BJ (cell line): ENCODE measurements around the gene ELOB. TPM values are rescaled to one million over a fixed set of nuclear protein-coding genes. Genes with fewer than 3 reads are reported as not detected.

ENCODE experiments used
- CTCF ChIA-PET: fragments of 350-600 bp; formaldehyde crosslinking; extraction: SDS; loops from one replicate; lab custom pipeline; 2021; ENCODE audit warnings: antibody characterized with exemption, inconsistent platforms; lab: Yijun Ruan, JAX
- POLR2A ChIA-PET: fragments of 300-600 bp; sonication (Branson Sonifier 250); formaldehyde crosslinking; extraction: SDS; loops from one replicate; lab custom pipeline; 2021; ENCODE audit warnings: antibody characterized with exemption; lab: Charles Lee
- DNase-seq: peaks from one replicate; pipeline ENCODE4 v3.0.0-alpha.2; 2011; ENCODE audit warnings: low read depth
- H3K27me3 ChIP-seq: 2 replicates; pipeline ENCODE4 v1.6.0; 2011; ENCODE audit warnings: low read length; ENCODE audit not compliant: control insufficient read depth, insufficient read depth
- H3K36me3 ChIP-seq: 2 replicates; pipeline ENCODE4 v1.5.1; 2011; ENCODE audit warnings: low read length; ENCODE audit not compliant: control insufficient read depth, insufficient read depth
- H3K4me3 ChIP-seq: 2 replicates; pipeline ENCODE4 v1.5.1; 2011; ENCODE audit warnings: low read depth, mild to moderate bottlenecking, control low read depth, low read length
- polyA plus RNA-seq: library from polyadenylated mRNA; depleted of rRNA; stranded (reverse); fragments of >200 nt; gene quantifications from 2 replicates; pipeline ENCODE4 v1.2.3, GENCODE V29; 2011
- TF ChIP-seq, protein P1 (sequence below): IDR thresholded peaks from 2 replicates; pipeline ENCODE4 v1.5.1; 2011; ENCODE audit warnings: low read depth, mild to moderate bottlenecking, control low read depth, inconsistent platforms, low read length, moderate library complexity; ENCODE audit not compliant: insufficient read depth

The ELOB gene
- polyA plus RNA-seq, 1 experiment, result 212 TPM

DNA sequence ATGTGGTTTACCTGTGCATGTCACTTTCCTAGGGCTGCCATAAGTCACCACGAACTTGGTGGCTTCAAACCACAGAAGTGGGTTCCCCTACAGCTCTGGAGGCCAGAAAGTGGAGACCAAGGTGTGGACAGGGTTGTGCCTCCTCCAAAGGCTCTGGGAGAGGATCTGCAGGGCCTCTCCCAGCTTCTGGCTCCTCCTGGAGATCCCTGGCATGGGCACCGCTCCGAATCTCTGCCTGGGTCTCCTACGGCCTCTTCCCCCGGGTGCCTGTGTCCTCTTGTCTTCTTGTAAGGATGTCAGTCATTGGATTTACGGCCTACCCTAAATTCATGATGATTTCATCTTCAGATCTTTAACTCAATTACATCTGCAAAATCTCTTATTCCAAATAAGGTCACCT, 27.1 kb downstream of the ELOB start:
- DNase-seq, result no peak
- H3K4me3 ChIP-seq, result no peak overlapping the region
- ChIA-PET CTCF (no interaction called here), POLR2A (no interaction called here)
- TF ChIP-seq, protein P1, sequence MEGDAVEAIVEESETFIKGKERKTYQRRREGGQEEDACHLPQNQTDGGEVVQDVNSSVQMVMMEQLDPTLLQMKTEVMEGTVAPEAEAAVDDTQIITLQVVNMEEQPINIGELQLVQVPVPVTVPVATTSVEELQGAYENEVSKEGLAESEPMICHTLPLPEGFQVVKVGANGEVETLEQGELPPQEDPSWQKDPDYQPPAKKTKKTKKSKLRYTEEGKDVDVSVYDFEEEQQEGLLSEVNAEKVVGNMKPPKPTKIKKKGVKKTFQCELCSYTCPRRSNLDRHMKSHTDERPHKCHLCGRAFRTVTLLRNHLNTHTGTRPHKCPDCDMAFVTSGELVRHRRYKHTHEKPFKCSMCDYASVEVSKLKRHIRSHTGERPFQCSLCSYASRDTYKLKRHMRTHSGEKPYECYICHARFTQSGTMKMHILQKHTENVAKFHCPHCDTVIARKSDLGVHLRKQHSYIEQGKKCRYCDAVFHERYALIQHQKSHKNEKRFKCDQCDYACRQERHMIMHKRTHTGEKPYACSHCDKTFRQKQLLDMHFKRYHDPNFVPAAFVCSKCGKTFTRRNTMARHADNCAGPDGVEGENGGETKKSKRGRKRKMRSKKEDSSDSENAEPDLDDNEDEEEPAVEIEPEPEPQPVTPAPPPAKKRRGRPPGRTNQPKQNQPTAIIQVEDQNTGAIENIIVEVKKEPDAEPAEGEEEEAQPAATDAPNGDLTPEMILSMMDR, result no peak
- no peaks in the 10 kb centered on the region for H3K27me3 ChIP-seq
- no peaks in the 10 kb centered on the region for H3K36me3 ChIP-seq

DNA sequence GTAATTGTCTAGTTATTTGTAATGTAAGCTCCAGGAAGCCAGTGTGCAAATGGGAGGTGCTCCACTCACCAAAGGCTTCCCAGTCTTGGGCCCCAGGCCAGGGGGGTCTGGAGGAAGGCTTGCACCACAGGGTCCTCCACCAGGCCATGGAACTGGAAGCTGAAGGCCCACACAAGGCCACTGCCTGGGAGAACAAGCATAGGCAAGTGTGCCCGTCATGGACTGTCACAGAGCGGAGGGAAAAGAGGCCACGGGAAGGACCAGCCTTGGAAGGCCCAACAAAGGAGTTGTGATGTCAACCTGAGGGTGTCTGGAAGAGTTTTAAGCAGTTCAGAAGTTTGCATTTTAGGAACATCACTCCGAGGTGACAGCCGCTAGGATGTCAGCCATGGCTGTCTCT, 27.6 kb downstream of the ELOB start:
- DNase-seq, result no peak
- Histone ChIP-seq H3K36me3 (no peaks in the 10 kb centered on the region), H3K4me3 (no peak overlapping the region), H3K27me3 (no peaks in the 10 kb centered on the region)
- TF ChIP-seq, protein P1, result no peak
- ChIA-PET POLR2A (no interaction called here), CTCF (no interaction called here)

DNA sequence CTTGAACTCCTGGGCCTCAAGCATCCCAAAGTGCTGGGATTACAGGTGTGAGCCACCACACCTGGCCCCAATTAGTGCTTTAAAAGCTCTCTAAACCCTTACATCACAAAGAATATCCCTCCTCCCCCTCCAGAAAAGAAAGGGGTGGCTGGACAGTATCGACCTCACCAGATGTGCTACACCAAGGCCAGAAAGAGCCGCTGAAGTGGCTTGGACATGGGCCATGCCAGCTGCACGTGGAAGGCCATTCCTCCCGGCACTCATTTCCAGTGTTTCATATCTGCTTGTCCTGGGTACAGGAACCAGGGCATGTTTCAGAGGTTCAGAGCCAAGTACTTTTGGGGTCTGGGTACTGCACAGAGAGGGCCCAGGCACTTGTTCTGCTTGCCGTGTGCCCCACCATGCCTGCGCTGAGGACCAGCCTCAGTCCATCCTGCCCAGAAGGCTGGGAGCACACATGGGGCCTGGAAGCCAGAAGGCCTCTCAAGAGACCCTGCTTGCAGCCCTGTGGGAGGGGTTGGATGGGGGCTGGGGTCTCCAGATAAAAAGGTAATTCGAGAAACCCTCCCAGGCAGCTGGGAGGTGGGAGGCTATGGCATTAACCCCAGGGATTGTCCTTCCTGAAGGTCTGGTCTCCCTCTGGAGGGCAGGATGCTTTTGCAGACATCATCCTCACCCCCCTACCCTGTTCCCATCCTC, 28.2 kb downstream of the ELOB start:
- ChIA-PET POLR2A (interaction anchor here (0.7 kb wide), 1 partner anchor 20 kb away, joined by 6 read pairs; no protein-coding TSS in a partner anchor), CTCF (no interaction called here)
- Histone ChIP-seq H3K4me3 (no peak overlapping the region), H3K27me3 (no peaks in the 10 kb centered on the region), H3K36me3 (no peaks in the 10 kb centered on the region)
- TF ChIP-seq, protein P1, result no peak
- no peak for DNase-seq

DNA sequence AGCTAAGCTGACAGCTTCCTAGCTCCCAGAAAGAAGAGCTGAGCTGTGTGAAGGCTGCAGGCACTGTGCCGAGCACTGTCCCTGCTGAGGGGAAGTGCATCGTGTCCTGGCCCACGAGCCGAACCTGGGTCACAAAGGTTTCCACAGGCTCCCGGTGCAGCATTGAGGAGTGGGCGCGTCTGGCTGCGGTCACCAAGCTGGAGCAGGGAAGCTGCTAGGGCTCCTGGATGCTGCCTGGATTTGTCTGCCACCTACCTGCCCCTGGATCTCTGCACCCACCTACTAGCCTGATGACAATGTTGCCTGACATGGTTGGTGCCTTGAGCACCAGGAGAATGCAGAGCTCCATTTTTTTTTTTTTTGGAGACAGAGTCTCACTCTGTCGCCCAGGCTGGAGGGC, 31.1 kb downstream of the ELOB start:
- ChIA-PET POLR2A (no interaction called here), CTCF (interaction anchor here (1.2 to 1.6 kb wide), 3 partner anchors 9 to 122 kb away, joined by 3 to 4 read pairs (median 3); no protein-coding TSS in a partner anchor)
- no peaks in the 10 kb centered on the region for H3K27me3 ChIP-seq
- H3K36me3 ChIP-seq, result no peaks in the 10 kb centered on the region
- no peak for DNase-seq
- TF ChIP-seq, protein P1, result no peak
- H3K4me3 ChIP-seq, result no peak overlapping the region

DNA sequence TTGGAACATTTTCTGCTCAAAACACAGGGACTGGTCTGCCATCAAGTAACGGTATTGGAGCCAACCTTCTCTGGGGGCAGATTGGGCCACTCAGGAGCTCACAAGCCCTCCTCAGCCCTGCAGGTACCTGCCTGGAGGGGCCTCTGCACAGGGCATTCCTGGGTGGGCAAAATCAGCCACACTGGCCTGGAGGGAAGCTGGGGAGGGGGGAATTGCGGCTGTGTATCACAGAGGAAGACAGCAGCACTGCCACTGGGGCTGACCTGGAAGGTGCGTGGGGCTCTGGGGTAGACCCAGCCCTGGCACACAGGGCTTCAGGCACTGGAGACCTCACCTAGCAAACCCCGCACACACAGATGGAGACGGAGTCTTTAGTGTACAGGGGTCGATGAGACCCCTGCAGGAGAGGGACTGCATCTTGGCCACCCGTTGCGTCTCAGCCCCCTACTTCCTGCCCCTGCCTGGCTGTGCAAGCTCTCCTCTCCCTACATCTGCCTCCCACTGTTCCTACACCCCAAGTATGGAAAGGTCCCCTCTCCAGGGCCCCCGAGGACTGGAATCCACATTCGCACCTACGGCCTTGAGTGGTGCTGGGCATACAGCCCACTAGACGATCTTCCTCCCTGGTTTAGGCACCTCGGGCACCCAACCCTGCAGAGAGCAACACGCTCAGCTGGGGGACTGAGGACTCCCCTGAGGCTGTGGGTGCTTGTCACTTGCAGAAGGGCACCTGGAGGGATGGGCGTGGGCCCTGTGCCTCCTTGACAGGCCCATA, 31.8 kb downstream of the ELOB start:
- TF ChIP-seq, protein P1, result no peak
- Histone ChIP-seq H3K27me3 (no peaks in the 10 kb centered on the region), H3K36me3 (no peaks in the 10 kb centered on the region), H3K4me3 (no peak overlapping the region)
- ChIA-PET POLR2A (no interaction called here), CTCF (interaction anchor here (1.4 to 1.6 kb wide), 2 partner anchors 15 to 123 kb away, joined by 3 to 4 read pairs; no protein-coding TSS in a partner anchor)
- DNase-seq, result no peak
